LHCN-M2 (cell line): ENCODE data around the gene TOP2A. TPM values are rescaled to one million over a fixed set of nuclear protein-coding genes. Genes with fewer than 3 reads are reported as not detected.
"Not testable (repeated sequence)": the region's sequence is repeated elsewhere in the genome, so short reads cannot be mapped to it uniquely, and the experiment has no call there.

Experiments used
- DNase-seq: peaks from one replicate; pipeline ENCODE4 v3.0.0-alpha.2; 2012; ENCODE audit warnings: low read depth
- total RNA-seq: library from RNA; depleted of rRNA; stranded (reverse); fragments of >200 nt; gene quantifications from 2 replicates; pipeline ENCODE4 v1.2.3, GENCODE V29; 2014

Gene TOP2A
- total RNA-seq, 1 experiment from 2014 or later: 349 TPM

GRCh38 chr17:40432864-40433528, 15.3 kb upstream of the TOP2A start:
- DNase-seq: no peak

DNA sequence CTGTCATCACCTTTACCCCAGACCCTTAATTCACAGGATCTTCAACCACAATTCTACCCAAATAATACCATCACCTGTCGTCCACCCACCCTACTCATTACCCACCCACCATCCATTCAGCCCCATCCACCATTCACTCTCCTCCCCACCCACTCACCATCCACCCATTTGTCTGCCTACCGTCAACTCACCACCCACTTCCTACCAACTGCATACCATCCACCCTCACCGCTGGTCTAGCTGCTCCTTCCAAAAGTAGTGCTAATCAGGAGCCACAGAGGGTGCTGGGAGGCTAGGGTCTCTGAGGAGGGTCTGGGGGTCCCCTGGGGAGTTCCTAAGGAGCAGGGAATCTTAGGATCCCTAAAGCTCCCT, 13.5 kb upstream of the TOP2A start:
- no peak for DNase-seq

DNA sequence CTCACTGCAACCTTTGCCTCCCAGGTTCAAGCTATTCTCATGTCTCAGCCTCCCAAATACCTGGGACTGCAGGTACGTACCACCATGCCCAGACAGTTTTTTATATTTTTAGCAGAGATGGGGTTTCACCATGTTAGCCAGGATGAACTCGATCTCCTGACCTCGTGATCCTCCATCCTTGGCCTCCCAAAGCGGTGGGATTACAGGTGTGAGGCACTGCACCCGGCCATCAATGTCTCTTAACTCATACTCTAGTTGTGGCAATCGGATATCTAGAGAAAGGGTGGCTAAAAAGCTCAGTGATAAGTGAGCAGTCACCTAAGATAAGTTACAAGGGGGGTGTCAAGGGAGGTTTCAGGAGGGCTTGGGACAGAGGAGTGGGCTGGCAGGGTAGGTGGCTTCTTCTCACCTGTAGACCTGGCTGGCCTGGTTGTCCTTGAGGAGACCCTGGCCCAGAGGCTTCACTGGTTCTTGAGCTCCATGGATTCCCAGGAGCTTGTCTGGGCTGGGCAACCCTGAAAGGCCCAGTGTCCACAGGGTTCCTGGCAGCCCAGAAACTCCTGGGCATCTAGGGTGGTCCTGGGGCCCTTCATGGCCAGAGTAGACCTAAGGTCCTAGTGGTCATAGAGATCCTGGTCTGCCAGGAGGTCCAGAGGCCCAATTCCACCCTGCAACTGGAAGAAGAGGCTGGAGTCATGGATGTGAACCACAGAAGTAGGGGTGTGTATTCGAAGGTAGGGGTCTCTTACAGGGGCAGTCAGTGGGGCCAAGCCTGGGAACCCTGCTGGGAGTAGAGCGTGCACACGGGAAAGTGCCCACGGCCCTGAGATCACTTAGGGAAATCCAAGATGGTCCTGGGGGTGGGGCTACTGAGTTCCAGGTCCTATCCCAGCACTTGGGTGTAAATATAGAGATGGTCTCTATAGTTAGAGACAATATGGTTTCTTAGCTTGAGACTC, 12.9 kb upstream of the TOP2A start:
- no peak for DNase-seq

- no peak for DNase-seq
Measured at GRCh38 chr17:40427002-40427491, 9.4 kb upstream of the TOP2A start.

GRCh38 chr17:40425741-40426140, 8.0 kb upstream of the TOP2A start:
- DNase-seq: no peak

- peak; percentile 36 for DNase-seq
Measured at GRCh38 chr17:40422990-40423633, 5.4 kb upstream of the TOP2A start.

GRCh38 chr17:40419559-40420331, 2.0 kb upstream of the TOP2A start:
- no peak for DNase-seq

DNA sequence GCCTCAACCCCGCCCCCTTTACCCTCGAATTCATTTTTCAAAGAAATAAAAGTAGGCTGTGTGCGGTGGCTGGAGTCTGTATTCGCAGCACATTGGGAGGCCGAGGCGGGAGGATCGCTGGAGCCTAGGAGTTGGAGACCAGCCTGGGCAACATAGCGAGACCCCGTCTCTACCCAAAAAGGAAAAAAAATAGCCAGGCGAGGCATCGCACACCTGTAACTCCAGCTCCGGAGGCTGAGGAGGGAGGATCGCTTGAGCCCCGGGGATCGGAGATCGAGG, 671 bp upstream of the TOP2A start:
- no peak for DNase-seq

DNA sequence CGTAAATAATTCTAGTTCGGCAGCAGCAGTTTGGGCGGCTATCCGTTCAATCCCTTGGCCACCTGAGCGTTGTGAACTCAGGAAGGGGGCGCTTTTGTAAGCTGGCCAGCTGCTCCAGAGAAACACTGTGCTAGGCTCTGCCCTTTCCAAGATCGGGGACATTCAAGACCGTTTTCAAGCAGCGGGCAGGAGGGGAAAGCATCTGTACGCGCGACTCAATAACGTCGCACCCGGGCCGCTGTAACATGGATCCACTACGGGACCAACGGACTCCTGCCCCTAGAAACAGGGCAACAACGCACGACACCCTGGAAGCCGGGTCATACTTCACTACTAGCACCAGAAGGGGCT, 463 bp downstream of the TOP2A start:
- peak; percentile 34 for DNase-seq

GRCh38 chr17:40416671-40417070, 1.0 kb downstream of the TOP2A start:
- DNase-seq: no peak

- peak; percentile 64 for DNase-seq
Measured at GRCh38 chr17:40415390-40415789, 2.3 kb downstream of the TOP2A start.

DNA sequence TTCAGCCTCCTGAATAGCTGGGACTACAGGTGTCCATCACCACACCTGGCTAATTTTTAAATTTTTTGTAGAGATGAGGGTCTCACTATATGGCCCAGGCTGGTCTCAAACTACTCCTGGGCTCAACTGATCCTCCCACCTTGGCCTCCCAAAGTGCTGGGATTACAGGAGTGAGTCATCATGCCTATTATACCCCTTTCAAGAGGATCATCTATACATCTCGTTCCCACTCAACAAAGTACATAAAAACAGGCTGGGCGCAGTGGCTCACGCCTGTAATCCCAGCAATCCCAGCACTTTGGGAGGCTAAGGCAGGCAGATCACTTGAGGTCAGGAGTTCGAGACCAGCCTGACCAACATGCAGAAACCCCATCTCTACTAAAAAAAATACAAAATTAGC, 3.4 kb downstream of the TOP2A start:
- DNase-seq: not testable (repeated sequence)

GRCh38 chr17:40412880-40413279, 4.8 kb downstream of the TOP2A start:
- DNase-seq: no peak

DNA sequence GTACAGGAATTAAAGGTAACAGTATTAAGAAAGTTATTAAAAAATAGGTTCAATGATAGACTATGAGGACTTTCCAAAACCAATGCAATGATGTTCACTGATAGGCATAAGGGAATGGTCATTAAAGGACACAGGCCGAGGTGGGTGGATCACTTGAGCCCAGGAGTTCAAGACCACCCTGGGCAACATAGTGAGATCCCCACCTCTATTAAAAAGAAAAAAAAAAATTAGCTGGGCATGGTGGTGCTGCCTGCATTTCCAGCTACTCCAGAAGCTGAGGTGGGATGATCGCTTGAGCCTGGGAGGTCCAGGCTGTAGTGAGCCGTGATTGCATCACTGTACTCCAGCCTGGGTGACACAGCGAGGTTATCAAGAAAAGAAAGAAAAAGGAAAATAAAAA, 5.9 kb downstream of the TOP2A start:
- no peak for DNase-seq

DNA sequence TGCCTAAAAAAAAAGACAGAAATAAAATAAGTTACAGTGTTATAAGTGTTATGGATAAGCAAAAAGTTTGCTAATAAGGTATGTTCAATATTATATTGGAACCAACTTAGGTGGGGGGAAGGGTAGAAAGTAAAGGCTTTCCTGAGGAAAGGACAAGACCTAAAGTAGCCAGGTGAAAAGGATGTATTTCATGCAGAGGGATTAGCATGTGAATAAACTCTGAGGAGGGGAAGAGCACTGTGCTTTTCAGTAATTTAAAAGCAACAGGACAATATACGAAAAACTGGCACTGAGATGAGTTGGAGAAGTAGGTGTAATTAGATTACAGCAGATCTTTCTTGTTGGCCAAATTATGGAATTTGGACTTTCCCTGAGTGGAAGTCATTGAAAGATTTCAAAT, 7.6 kb downstream of the TOP2A start:
- DNase-seq: no peak

GRCh38 chr17:40409540-40409939, 8.2 kb downstream of the TOP2A start:
- not testable (repeated sequence) for DNase-seq

DNA sequence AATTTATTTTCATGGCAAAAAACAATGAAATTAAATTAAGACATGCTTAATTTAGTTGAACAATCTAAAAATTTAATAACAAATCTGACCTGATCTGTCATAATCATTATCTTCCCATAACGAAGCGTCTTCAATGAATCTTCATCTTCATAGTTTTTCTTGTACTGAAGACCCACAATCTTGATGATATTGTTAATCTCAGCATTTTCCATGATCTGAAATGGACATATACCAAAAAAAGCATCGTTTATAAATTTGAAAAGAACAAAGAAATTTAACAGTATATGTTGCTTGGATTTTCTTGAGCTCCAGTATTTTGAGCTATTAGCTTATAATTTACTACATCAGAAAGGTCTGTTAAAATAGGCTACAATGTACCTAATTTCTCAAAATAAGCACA, 10.2 kb downstream of the TOP2A start:
- no peak for DNase-seq

DNA sequence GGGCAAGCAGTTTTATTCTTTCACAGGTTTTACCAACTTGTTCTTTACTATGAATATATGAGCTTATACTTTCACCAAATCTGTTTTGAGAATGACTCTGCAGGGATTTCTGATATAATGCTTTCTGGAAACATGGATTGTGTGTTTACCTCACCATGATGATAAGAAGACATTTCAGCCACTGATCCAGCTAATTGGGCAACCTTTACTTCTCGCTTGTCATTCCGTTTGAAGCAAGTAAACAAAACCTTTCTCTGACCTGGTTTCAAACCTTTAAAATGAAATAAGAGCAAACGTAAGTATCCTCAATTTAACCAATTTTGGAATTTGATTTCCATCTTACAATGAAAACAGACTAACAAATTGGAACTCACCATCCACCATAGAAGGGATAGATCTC, 13.7 kb downstream of the TOP2A start:
- no peak for DNase-seq

GRCh38 chr17:40402668-40403067, 15.0 kb downstream of the TOP2A start:
- DNase-seq: no peak

DNA sequence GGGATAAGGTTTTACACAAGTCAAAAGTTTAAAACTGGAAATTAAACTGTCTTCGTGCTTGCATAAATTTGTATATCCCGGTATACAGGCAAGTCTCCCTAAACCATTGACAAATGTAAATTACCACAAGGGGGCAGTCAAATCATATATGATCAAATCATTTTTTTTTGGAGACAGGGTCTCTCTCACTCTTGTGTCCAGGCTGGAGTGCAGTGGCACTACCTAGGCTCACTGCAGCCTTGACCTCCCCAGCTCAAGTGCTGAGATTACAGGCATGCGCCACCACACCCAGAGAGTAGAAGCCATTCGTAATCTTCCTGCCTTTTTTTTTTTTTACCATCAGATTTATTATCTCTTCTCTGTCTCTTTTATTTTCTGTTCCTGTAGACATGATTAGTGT, 18.5 kb downstream of the TOP2A start:
- DNase-seq: peak; percentile 59

- not testable (repeated sequence) for DNase-seq
Measured at GRCh38 chr17:40386555-40386954, 31.1 kb downstream of the TOP2A start.

GRCh38 chr17:40382251-40382650, 35.4 kb downstream of the TOP2A start:
- no peak for DNase-seq
